SK-N-SH treated with all-trans-retinoic acid at 6 μM for 48 hours (cell line): ENCODE measurements around the gene GRIA4.

Source experiments
- ATAC-seq: fragments of 200-7000 bp; cut with Tn5 transposase; 3 replicates; pipeline ENCODE4 v1.9.1; 2020; ENCODE audit warnings: mild to moderate bottlenecking, moderate library complexity
- ARNTL ChIP-seq: fragments of 450-650 bp; formaldehyde crosslinking; IDR thresholded peaks from 2 replicates; pipeline ENCODE4 v1.5.0; 2020; ENCODE audit warnings: low read depth, mild to moderate bottlenecking, moderate library complexity, borderline replicate concordance
- BACH2 ChIP-seq: fragments of 250-450 bp; sonication (Bioruptor Pico); IDR thresholded peaks from 2 replicates; pipeline ENCODE4 v1.9.0; 2021; ENCODE audit warnings: mild to moderate bottlenecking, borderline replicate concordance
- CREB5 ChIP-seq: fragments of 250-450 bp; sonication (Bioruptor Pico); IDR thresholded peaks from 2 replicates; pipeline ENCODE4 v1.5.1; 2020; ENCODE audit warnings: low read depth, mild to moderate bottlenecking, moderate library complexity
- CSDC2 ChIP-seq: fragments of 250-450 bp; sonication (Bioruptor Pico); IDR thresholded peaks from 2 replicates; pipeline ENCODE4 v1.5.0; 2020; ENCODE audit warnings: mild to moderate bottlenecking, moderate library complexity
- CSRNP3 ChIP-seq: fragments of 250-450 bp; sonication (Bioruptor Pico); IDR thresholded peaks from 2 replicates; pipeline ENCODE4 v1.5.1; 2021; ENCODE audit warnings: mild to moderate bottlenecking, moderate library complexity
- GLIS3 ChIP-seq: fragments of 250-450 bp; sonication (Bioruptor Pico); IDR thresholded peaks from 2 replicates; pipeline ENCODE4 v1.5.0; 2020; ENCODE audit warnings: mild to moderate bottlenecking, moderate library complexity
- OSR1 ChIP-seq: fragments of 250-450 bp; sonication (Bioruptor Pico); IDR thresholded peaks from 2 replicates; pipeline ENCODE4 v1.8.0; 2022; ENCODE audit warnings: moderate library complexity, mild to moderate bottlenecking, inconsistent platforms
- PPARA ChIP-seq: fragments of 250-450 bp; sonication (Bioruptor Pico); IDR thresholded peaks from 2 replicates; pipeline ENCODE4 v1.5.0; 2020; ENCODE audit warnings: mild to moderate bottlenecking, borderline replicate concordance
- RARB ChIP-seq: fragments of 250-450 bp; sonication (Bioruptor Pico); IDR thresholded peaks from 2 replicates; pipeline ENCODE4 v1.8.0; 2021; ENCODE audit warnings: mild to moderate bottlenecking, moderate library complexity
- SNAI2 ChIP-seq: fragments of 250-450 bp; sonication (Bioruptor Pico); IDR thresholded peaks from 2 replicates; pipeline ENCODE4 v1.5.0; 2020; ENCODE audit warnings: mild to moderate bottlenecking, moderate library complexity
- TCF4 ChIP-seq: fragments of 250-450 bp; sonication (Bioruptor Pico); IDR thresholded peaks from 2 replicates; pipeline ENCODE4 v1.8.0; 2021; ENCODE audit warnings: mild to moderate bottlenecking, moderate library complexity, borderline replicate concordance
- TOX ChIP-seq: fragments of 250-450 bp; sonication (Bioruptor Pico); IDR thresholded peaks from 2 replicates; pipeline ENCODE4 v1.8.0; 2021; ENCODE audit warnings: mild to moderate bottlenecking, moderate library complexity, borderline replicate concordance
- TSHZ2 ChIP-seq: fragments of 250-450 bp; sonication (Bioruptor Pico); IDR thresholded peaks from 2 replicates; pipeline ENCODE4 v1.5.0; 2020; ENCODE audit warnings: mild to moderate bottlenecking, moderate library complexity
- ZC3H10 ChIP-seq: fragments of 250-450 bp; sonication (Bioruptor Pico); IDR thresholded peaks from 2 replicates; pipeline ENCODE4 v1.5.1; 2021; ENCODE audit warnings: mild to moderate bottlenecking, moderate library complexity
- ZFP3 ChIP-seq: fragments of 250-450 bp; sonication (Bioruptor Pico); IDR thresholded peaks from 2 replicates; pipeline ENCODE4 v1.5.0; 2020; ENCODE audit warnings: mild to moderate bottlenecking, moderate library complexity
- ZFP30 ChIP-seq: fragments of 450-650 bp; formaldehyde crosslinking; IDR thresholded peaks from 2 replicates; pipeline ENCODE4 v1.5.0; 2022; ENCODE audit warnings: mild to moderate bottlenecking, moderate library complexity
- ZNF565 ChIP-seq: fragments of 450-650 bp; formaldehyde crosslinking; conservative IDR thresholded peaks from 2 replicates; pipeline ENCODE4 v1.5.0; 2020; ENCODE audit warnings: low read depth, mild to moderate bottlenecking, moderate library complexity
- ZNF70 ChIP-seq: fragments of 450-650 bp; formaldehyde crosslinking; IDR thresholded peaks from 2 replicates; pipeline ENCODE4 v1.5.0; 2020; ENCODE audit warnings: mild to moderate bottlenecking, moderate library complexity
- TF ChIP-seq, protein P1 (sequence below): fragments of 250-450 bp; sonication (Bioruptor Pico); IDR thresholded peaks from 2 replicates; pipeline ENCODE4 v1.8.0; 2020; ENCODE audit warnings: mild to moderate bottlenecking, moderate library complexity, borderline replicate concordance
- TF ChIP-seq, protein P2 (sequence below): fragments of 250-450 bp; sonication (Bioruptor Pico); IDR thresholded peaks from 2 replicates; pipeline ENCODE4 v1.8.0; 2021; ENCODE audit warnings: low read depth, mild to moderate bottlenecking, moderate library complexity, borderline replicate concordance

The GRIA4 gene

GRCh38 chr11:105891685-105892084 is 281.8 kb downstream of the GRIA4 start:
- ATAC-seq = no peak
- TF ChIP-seq, protein P1, sequence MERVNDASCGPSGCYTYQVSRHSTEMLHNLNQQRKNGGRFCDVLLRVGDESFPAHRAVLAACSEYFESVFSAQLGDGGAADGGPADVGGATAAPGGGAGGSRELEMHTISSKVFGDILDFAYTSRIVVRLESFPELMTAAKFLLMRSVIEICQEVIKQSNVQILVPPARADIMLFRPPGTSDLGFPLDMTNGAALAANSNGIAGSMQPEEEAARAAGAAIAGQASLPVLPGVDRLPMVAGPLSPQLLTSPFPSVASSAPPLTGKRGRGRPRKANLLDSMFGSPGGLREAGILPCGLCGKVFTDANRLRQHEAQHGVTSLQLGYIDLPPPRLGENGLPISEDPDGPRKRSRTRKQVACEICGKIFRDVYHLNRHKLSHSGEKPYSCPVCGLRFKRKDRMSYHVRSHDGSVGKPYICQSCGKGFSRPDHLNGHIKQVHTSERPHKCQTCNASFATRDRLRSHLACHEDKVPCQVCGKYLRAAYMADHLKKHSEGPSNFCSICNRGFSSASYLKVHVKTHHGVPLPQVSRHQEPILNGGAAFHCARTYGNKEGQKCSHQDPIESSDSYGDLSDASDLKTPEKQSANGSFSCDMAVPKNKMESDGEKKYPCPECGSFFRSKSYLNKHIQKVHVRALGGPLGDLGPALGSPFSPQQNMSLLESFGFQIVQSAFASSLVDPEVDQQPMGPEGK = no peak
- TF ChIP-seq TCF4 (CRISPR knock-in tag) (no peak), ZNF70 (CRISPR knock-in tag) (no peak), ZNF565 (CRISPR knock-in tag) (no peak), BACH2 (CRISPR knock-in tag) (no peak), TOX (CRISPR knock-in tag) (no peak), ARNTL (CRISPR knock-in tag) (no peak), RARB (CRISPR knock-in tag) (no peak), CSDC2 (CRISPR knock-in tag) (no peak), ZFP30 (CRISPR knock-in tag) (no peak), TSHZ2 (CRISPR knock-in tag) (no peak), GLIS3 (no peak)
- TF ChIP-seq, protein P2, sequence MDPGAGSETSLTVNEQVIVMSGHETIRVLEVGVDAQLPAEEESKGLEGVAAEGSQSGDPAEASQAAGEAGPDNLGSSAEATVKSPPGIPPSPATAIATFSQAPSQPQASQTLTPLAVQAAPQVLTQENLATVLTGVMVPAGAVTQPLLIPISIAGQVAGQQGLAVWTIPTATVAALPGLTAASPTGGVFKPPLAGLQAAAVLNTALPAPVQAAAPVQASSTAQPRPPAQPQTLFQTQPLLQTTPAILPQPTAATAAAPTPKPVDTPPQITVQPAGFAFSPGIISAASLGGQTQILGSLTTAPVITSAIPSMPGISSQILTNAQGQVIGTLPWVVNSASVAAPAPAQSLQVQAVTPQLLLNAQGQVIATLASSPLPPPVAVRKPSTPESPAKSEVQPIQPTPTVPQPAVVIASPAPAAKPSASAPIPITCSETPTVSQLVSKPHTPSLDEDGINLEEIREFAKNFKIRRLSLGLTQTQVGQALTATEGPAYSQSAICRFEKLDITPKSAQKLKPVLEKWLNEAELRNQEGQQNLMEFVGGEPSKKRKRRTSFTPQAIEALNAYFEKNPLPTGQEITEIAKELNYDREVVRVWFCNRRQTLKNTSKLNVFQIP (CRISPR knock-in tag) = no peak

DNA sequence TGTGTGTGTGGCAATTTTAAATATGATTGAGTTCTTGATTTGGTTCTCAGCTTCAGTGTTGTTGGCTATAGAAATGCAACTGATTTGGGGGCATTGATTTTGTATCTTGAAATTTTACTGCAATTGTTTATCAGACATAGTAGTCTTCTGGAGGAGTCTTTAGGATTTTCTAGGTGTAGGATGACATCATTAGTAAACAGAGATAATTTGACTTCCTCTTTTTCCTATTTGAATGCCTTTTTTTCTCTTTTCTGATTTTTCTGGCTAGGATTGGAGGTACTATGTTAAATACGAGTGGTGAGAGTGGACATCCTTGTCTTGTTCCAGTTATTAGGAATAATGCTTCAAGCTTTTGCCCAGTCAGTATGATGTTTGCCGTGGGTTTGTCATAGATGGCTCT is 287.3 kb downstream of the GRIA4 start:
- no peak for ATAC-seq
- no peak for TF ChIP-seq ZNF565 (CRISPR knock-in tag)
- TF ChIP-seq ZNF70 (CRISPR knock-in tag) = no peak
- TF ChIP-seq, protein P2 (CRISPR knock-in tag) = no peak
- TF ChIP-seq CREB5 (CRISPR knock-in tag) = no peak
- TF ChIP-seq TCF4 (CRISPR knock-in tag) = no peak
- TF ChIP-seq OSR1 (CRISPR knock-in tag) = no peak
- TF ChIP-seq ZFP3 (CRISPR knock-in tag) = no peak

GRCh38 chr11:105899772-105900171 is 289.9 kb downstream of the GRIA4 start:
- no peak for TF ChIP-seq ZNF565 (CRISPR knock-in tag)
- no peak for TF ChIP-seq ZC3H10 (CRISPR knock-in tag)
- no peak for TF ChIP-seq RARB (CRISPR knock-in tag)
- TF ChIP-seq GLIS3 = no peak
- TF ChIP-seq, protein P1 = no peak
- TF ChIP-seq, protein P2 (CRISPR knock-in tag) = no peak
- no peak for TF ChIP-seq ARNTL (CRISPR knock-in tag)
- no peak for TF ChIP-seq TCF4 (CRISPR knock-in tag)
- TF ChIP-seq BACH2 (CRISPR knock-in tag) = no peak
- TF ChIP-seq PPARA (CRISPR knock-in tag) = no peak
- TF ChIP-seq TOX (CRISPR knock-in tag) = no peak
- no peak for TF ChIP-seq CREB5 (CRISPR knock-in tag)
- TF ChIP-seq CSRNP3 = no peak
- no peak for TF ChIP-seq ZFP3 (CRISPR knock-in tag)
- TF ChIP-seq SNAI2 (CRISPR knock-in tag) = no peak
- no peak for ATAC-seq
